Panc1 (cell line): Measurements from ENCODE around the gene VSIG10L2. TPM values are rescaled to one million over a fixed set of nuclear protein-coding genes. Genes with fewer than 3 reads are reported as not detected.

ENCODE experiments used
- ATAC-seq: fragments of 200-7000 bp; cut with Tn5 transposase; 2 replicates; pipeline ENCODE4 v1.9.1; 2020; ENCODE audit warnings: mild to moderate bottlenecking, moderate library complexity
- BruUV-seq: library from RNA; stranded (reverse); fragments of 400-500 nt; replicated peaks from 2 replicates; lab custom pipeline; 2021; lab: Mats Ljungman, UMichigan
- CTCF ChIA-PET: fragments of 300-600 bp; sonication (Branson Sonifier 250); formaldehyde crosslinking; loops from one replicate; lab custom pipeline; 2022; ENCODE audit warnings: antibody characterized with exemption; lab: Charles Lee
- POLR2A ChIA-PET: fragments of 300-600 bp; sonication (Branson Sonifier 250); formaldehyde crosslinking; loops from one replicate; lab custom pipeline; 2022; ENCODE audit warnings: antibody characterized with exemption; lab: Charles Lee
- DNase-seq: peaks from one replicate; pipeline ENCODE4 v3.0.0-alpha.2; 2010; ENCODE audit warnings: low read depth, low spot score
- H3K27ac ChIP-seq: 2 replicates; pipeline ENCODE4 v1.5.1; 2011; ENCODE audit warnings: mild to moderate bottlenecking, low read length, inconsistent platforms
- H3K27me3 ChIP-seq: fragments of 200-500 bp; sonication (Bioruptor generic); 2 replicates; pipeline ENCODE4 v1.6.0; 2014; ENCODE audit warnings: low read length, inconsistent platforms; ENCODE audit not compliant: control insufficient read depth, insufficient read depth
- H3K36me3 ChIP-seq: fragments of 200-500 bp; sonication (Bioruptor generic); 2 replicates; pipeline ENCODE4 v1.5.1; 2014; ENCODE audit warnings: inconsistent platforms, mild to moderate bottlenecking, low read length, moderate library complexity; ENCODE audit not compliant: control insufficient read depth, insufficient read depth
- H3K4me1 ChIP-seq: 2 replicates; pipeline ENCODE4 v1.5.1; 2011; ENCODE audit warnings: inconsistent platforms, mild to moderate bottlenecking, low read length, moderate library complexity; ENCODE audit not compliant: control insufficient read depth, insufficient read depth
- H3K4me3 ChIP-seq, 2 experiments: 2 replicates each; pipeline ENCODE4 v1.5.1; 2011 to 2012; ENCODE audit warnings: low read depth in 2 of 2, low read length in 2 of 2, mild to moderate bottlenecking in 2 of 2, inconsistent platforms in 1 of 2, moderate library complexity in 1 of 2
- H3K9me3 ChIP-seq: fragments of 200-500 bp; sonication (Bioruptor generic); 2 replicates; pipeline ENCODE4 v1.5.1; 2014; ENCODE audit warnings: low read depth, mild to moderate bottlenecking, inconsistent platforms, low read length, moderate library complexity; ENCODE audit not compliant: control insufficient read depth, insufficient read depth
- POLR2AphosphoS5 ChIP-seq: IDR thresholded peaks from 2 replicates; pipeline ENCODE4 v1.6.1; 2012; ENCODE audit warnings: mild to moderate bottlenecking, low read depth, low read length, moderate library complexity
- SIN3A ChIP-seq: IDR thresholded peaks from 2 replicates; pipeline ENCODE4 v1.6.1; 2012; ENCODE audit warnings: low read depth, mild to moderate bottlenecking, low read length, moderate library complexity, borderline replicate concordance; ENCODE audit not compliant: insufficient read depth
- TCF7L2 ChIP-seq: IDR thresholded peaks from 2 replicates; pipeline ENCODE4 v1.6.1; 2011; ENCODE audit warnings: mild to moderate bottlenecking, low read depth, low read length, inconsistent platforms
- in situ Hi-C: cut with HindIII; loops from 2 replicates; pipeline ENCODE4 v1.10.0; 2016; ENCODE audit warnings: low sequenced_read_pairs, low pct_unique_long_range_greater_than_20kb
- intact Hi-C: fragments of 100-400 bp; cut with micrococcal nuclease; formaldehyde crosslinking; loops from one replicate; pipeline ENCODE4 v1.10.0; 2022; ENCODE audit not compliant: unreplicated experiment
- total RNA-seq: library from RNA; stranded (reverse); gene quantifications from one replicate; pipeline ENCODE4 v1.2.1, GENCODE V29; 2021; ENCODE audit not compliant: unreplicated experiment
- TF ChIP-seq, protein P1 (sequence below), 2 experiments: IDR thresholded peaks; 2 replicates each; pipeline ENCODE4 v1.6.1; 2011 to 2012; ENCODE audit warnings: low read depth in 2 of 2, control low read depth in 1 of 2, low read length in 1 of 2, mild to moderate bottlenecking in 1 of 2, moderate library complexity in 1 of 2; ENCODE audit not compliant: insufficient read depth in 1 of 2
- TF ChIP-seq, protein P2 (sequence below): fragments of 450-650 bp; IDR thresholded peaks from 2 replicates; pipeline ENCODE4 v1.5.1; 2017; ENCODE audit warnings: mild to moderate bottlenecking

Gene VSIG10L2
- total RNA-seq, 1 experiment from 2014 or later = not detected

DNA sequence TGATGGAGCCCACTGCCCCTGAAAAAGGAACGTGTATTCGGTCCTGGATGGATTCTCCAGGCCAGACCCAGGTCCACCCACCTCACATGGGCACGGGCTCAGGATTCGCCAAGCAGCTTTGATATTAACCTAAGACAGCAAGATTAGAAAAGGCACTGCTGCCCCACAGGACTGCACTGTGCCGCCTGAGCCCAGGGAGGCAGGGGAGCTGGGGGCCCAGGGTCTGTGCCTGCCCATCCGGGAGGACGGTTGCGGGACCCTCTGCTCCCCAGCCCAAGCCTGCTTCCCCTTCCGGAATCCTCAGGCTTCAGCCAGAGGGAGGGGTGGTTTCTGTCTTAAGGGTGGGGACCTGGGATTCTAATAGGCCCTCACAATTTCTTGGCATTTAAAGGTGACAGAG is 13.5 kb upstream of the VSIG10L2 start:
- Histone ChIP-seq H3K27me3 (peaks cover 13% of the 10 kb centered on the region), H3K27ac (no peak overlapping the region), H3K4me1 (peaks cover 4% of the 10 kb centered on the region; the same call in 1 of the 2 replicates), H3K36me3 (no peaks in the 10 kb centered on the region), H3K9me3 (no peaks in the 10 kb centered on the region), H3K4me3 (no peak overlapping the region)
- ChIA-PET POLR2A (no interaction called here), CTCF (interaction anchor here (0.5 to 0.9 kb wide), 2 partner anchors 9 to 129 kb away, joined by 3 read pairs; no protein-coding TSS in a partner anchor)
- ATAC-seq (peak; percentile 35; the same call in 1 of the 2 replicates), DNase-seq (no peak)
- intact Hi-C loops = no loop called here
- in situ Hi-C loops = loop anchor here (25.0 kb wide), 1 partner anchor 280 kb away; the partner anchor contains the start of genes FAM118B and RPUSD4
- no peak for TF ChIP-seq SIN3A
- TF ChIP-seq, protein P1, sequence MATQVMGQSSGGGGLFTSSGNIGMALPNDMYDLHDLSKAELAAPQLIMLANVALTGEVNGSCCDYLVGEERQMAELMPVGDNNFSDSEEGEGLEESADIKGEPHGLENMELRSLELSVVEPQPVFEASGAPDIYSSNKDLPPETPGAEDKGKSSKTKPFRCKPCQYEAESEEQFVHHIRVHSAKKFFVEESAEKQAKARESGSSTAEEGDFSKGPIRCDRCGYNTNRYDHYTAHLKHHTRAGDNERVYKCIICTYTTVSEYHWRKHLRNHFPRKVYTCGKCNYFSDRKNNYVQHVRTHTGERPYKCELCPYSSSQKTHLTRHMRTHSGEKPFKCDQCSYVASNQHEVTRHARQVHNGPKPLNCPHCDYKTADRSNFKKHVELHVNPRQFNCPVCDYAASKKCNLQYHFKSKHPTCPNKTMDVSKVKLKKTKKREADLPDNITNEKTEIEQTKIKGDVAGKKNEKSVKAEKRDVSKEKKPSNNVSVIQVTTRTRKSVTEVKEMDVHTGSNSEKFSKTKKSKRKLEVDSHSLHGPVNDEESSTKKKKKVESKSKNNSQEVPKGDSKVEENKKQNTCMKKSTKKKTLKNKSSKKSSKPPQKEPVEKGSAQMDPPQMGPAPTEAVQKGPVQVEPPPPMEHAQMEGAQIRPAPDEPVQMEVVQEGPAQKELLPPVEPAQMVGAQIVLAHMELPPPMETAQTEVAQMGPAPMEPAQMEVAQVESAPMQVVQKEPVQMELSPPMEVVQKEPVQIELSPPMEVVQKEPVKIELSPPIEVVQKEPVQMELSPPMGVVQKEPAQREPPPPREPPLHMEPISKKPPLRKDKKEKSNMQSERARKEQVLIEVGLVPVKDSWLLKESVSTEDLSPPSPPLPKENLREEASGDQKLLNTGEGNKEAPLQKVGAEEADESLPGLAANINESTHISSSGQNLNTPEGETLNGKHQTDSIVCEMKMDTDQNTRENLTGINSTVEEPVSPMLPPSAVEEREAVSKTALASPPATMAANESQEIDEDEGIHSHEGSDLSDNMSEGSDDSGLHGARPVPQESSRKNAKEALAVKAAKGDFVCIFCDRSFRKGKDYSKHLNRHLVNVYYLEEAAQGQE (IDR thresholded peaks at IDR 0.05; ENCODE audit: insufficient read depth in 1 of 2, low read depth in 2 of 2, low read length in 1 of 2) = no peak
- TF ChIP-seq, protein P2, sequence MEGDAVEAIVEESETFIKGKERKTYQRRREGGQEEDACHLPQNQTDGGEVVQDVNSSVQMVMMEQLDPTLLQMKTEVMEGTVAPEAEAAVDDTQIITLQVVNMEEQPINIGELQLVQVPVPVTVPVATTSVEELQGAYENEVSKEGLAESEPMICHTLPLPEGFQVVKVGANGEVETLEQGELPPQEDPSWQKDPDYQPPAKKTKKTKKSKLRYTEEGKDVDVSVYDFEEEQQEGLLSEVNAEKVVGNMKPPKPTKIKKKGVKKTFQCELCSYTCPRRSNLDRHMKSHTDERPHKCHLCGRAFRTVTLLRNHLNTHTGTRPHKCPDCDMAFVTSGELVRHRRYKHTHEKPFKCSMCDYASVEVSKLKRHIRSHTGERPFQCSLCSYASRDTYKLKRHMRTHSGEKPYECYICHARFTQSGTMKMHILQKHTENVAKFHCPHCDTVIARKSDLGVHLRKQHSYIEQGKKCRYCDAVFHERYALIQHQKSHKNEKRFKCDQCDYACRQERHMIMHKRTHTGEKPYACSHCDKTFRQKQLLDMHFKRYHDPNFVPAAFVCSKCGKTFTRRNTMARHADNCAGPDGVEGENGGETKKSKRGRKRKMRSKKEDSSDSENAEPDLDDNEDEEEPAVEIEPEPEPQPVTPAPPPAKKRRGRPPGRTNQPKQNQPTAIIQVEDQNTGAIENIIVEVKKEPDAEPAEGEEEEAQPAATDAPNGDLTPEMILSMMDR = no peak
- no peak for TF ChIP-seq TCF7L2
- TF ChIP-seq POLR2AphosphoS5 = no peak
- no TSS peak for BruUV-seq

DNA sequence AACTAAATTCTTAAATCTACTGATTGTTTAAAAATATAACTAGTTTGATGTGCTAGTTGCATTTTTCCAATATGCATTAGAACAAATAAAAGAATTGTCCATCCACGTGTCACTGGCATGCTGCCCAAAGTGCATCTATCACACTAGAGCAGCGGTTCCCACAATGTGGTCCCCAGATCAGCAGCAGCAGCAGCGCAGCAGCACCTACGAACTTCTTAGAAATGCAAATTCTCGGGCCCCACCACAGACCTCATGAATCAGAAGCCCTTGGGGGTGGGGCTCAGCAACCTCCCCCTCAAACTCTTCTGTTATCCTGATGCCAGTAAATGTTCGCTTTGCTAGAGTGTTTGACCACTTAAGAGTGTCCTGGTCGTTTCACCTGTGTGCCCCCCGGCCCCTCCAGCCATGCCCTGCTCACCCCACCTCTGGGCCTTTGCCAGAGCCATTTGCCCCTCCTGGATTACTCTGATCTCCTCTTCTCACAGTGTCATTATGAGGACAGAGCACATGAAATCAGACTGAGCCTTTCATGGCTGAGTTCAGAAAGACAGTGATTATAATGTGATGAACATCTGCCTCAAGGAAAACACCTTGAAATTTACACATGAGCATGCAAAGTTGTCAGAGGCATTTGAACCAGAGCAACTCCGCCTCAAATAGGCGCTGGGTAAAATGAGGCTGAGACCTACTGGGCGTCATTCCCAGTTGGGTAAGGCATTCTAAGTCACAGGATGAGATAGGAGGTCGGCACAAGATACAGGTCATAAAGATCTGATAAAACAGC is 12.6 kb upstream of the VSIG10L2 start:
- Histone ChIP-seq H3K4me1 (peaks cover 4% of the 10 kb centered on the region; the same call in 1 of the 2 replicates), H3K36me3 (no peaks in the 10 kb centered on the region), H3K27ac (no peak overlapping the region), H3K4me3 (no peak overlapping the region), H3K9me3 (no peaks in the 10 kb centered on the region), H3K27me3 (peaks cover 6% of the 10 kb centered on the region)
- TF ChIP-seq, protein P2 = no peak
- TF ChIP-seq TCF7L2 (no peak), SIN3A (no peak), POLR2AphosphoS5 (no peak)
- TF ChIP-seq, protein P1 (IDR thresholded peaks at IDR 0.05; ENCODE audit: insufficient read depth in 1 of 2, low read depth in 2 of 2, low read length in 1 of 2) = no peak
- ATAC-seq (no peak), DNase-seq (no peak)
- no TSS peak for BruUV-seq
- ChIA-PET POLR2A (no interaction called here), CTCF (interaction anchor here (0.9 kb wide), 1 partner anchor 128 kb away, joined by 3 read pairs; no protein-coding TSS in a partner anchor)
- intact Hi-C loops = no loop called here
- in situ Hi-C loops = loop anchor here (25.0 kb wide), 1 partner anchor 279 kb away; the partner anchor contains the start of genes FAM118B and RPUSD4
